Loucy (cell line): ENCODE results near the gene DEFB125.

ENCODE experiments used
- CTCF ChIP-seq: fragments of 200-600 bp; sonication (generic); conservative IDR thresholded peaks from 2 replicates; pipeline ENCODE4 v1.5.1; 2014; ENCODE audit warnings: mild to moderate bottlenecking, antibody characterized with exemption, low read length
- EZH2phosphoT487 ChIP-seq: fragments of 200-600 bp; IDR thresholded peaks from 2 replicates; pipeline ENCODE4 v1.6.1; 2018; ENCODE audit warnings: antibody characterized with exemption, mild to moderate bottlenecking, moderate library complexity, borderline replicate concordance

DNA sequence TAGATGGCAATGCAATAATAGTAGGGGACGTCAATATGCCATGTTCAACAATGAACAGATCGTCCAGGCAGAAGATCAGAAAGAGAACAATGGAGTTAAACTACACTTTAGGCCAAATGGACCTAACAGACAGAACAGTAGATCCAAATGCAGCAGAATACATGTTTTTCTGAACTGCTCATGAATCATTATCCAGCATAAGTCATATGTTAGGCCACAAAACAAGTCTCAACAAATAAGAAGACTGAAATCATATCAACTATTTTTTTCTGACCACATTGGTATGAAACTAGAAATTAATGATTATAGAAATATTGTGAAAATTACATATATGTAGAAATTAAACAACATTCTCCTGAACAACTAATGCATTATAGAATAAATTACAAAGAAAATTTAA lies 10.2 kb upstream of the DEFB125 start:
- no peak for TF ChIP-seq CTCF
- TF ChIP-seq EZH2phosphoT487, result no peak
